PC-9 (cell line): Measurements from ENCODE around the gene SLC9B1. TPM values are rescaled to one million over a fixed set of nuclear protein-coding genes. Genes with fewer than 3 reads are reported as not detected.

ENCODE experiments used
- BruUV-seq: library from RNA; stranded (reverse); fragments of 400-500 nt; replicated peaks from 2 replicates; lab custom pipeline; 2021; lab: Mats Ljungman, UMichigan
- CTCF ChIA-PET: fragments of 300-600 bp; sonication (Branson Sonifier 250); formaldehyde crosslinking; loops from one replicate; lab custom pipeline; 2022; ENCODE audit warnings: antibody characterized with exemption; lab: Charles Lee
- POLR2A ChIA-PET: fragments of 300-600 bp; sonication (Branson Sonifier 250); formaldehyde crosslinking; loops from one replicate; lab custom pipeline; 2022; ENCODE audit warnings: antibody characterized with exemption; ENCODE audit not compliant: unreplicated experiment; lab: Charles Lee
- DNase-seq, 2 experiments: peaks; one replicate each; pipeline versions ENCODE4 v3.0.0 to v3.0.0-alpha.2; 2015 to 2022; ENCODE audit warnings: mixed read lengths in 1 of 2
- H2AFZ ChIP-seq: fragments of 200-600 bp; sonication (generic); 2 replicates; pipeline ENCODE4 v1.8.1; 2017; ENCODE audit warnings: antibody characterized with exemption
- H3F3A ChIP-seq: fragments of 200-600 bp; sonication (generic); 2 replicates; pipeline ENCODE4 v1.8.1; 2017; ENCODE audit warnings: antibody characterized with exemption, mild to moderate bottlenecking, low read depth; ENCODE audit not compliant: insufficient read depth
- H3K27ac ChIP-seq: fragments of 200-600 bp; sonication (generic); 2 replicates; pipeline ENCODE4 v1.6.1; 2016; ENCODE audit warnings: mixed run types
- H3K27me3 ChIP-seq: fragments of 200-600 bp; sonication (generic); 2 replicates; pipeline ENCODE4 v1.6.1; 2016; ENCODE audit warnings: low read depth, mixed run types; ENCODE audit not compliant: insufficient read depth
- H3K36me3 ChIP-seq: fragments of 200-600 bp; sonication (generic); 2 replicates; pipeline ENCODE4 v1.6.1; 2016; ENCODE audit warnings: low read depth, mixed run types
- H3K4me1 ChIP-seq: fragments of 200-600 bp; sonication (generic); replicated peaks from 2 replicates; pipeline ENCODE4 v1.6.1; 2016; ENCODE audit warnings: mixed run types; ENCODE audit not compliant: insufficient read depth
- H3K4me2 ChIP-seq: fragments of 200-600 bp; sonication (generic); 2 replicates; pipeline ENCODE4 v1.6.1; 2017; ENCODE audit warnings: mixed run types
- H3K4me3 ChIP-seq: fragments of 200-600 bp; sonication (generic); 2 replicates; pipeline ENCODE4 v1.6.1; 2016; ENCODE audit warnings: mixed run types
- H3K79me2 ChIP-seq: fragments of 200-600 bp; sonication (generic); 2 replicates; pipeline ENCODE4 v1.6.1; 2017; ENCODE audit warnings: low read depth, mixed run types
- H3K9me2 ChIP-seq: fragments of 200-600 bp; sonication (generic); 2 replicates; pipeline ENCODE4 v1.8.1; 2017; ENCODE audit warnings: mild to moderate bottlenecking; ENCODE audit not compliant: insufficient read depth
- H3K9me3 ChIP-seq: fragments of 200-600 bp; sonication (generic); 2 replicates; pipeline ENCODE4 v1.8.1; 2016; ENCODE audit warnings: low read depth; ENCODE audit not compliant: insufficient read depth
- H4K20me1 ChIP-seq: fragments of 200-600 bp; sonication (generic); 2 replicates; pipeline ENCODE4 v1.8.1; 2017; ENCODE audit not compliant: insufficient read depth
- EZH2 ChIP-seq: fragments of 200-600 bp; sonication (generic); IDR thresholded peaks from 2 replicates; pipeline ENCODE4 v1.8.0; 2017; ENCODE audit warnings: antibody characterized with exemption, low read depth
- intact Hi-C: fragments of 100-400 bp; cut with micrococcal nuclease; formaldehyde crosslinking; loops from one replicate; pipeline ENCODE4 v1.10.0; 2022; ENCODE audit not compliant: unreplicated experiment
- total RNA-seq: library from RNA; stranded (reverse); gene quantifications from 2 replicates; pipeline ENCODE4 v1.2.3, GENCODE V29; 2021
- TF ChIP-seq, protein P1 (sequence below): fragments of 200-600 bp; sonication (generic); conservative IDR thresholded peaks from 2 replicates; pipeline ENCODE4 v1.6.1; 2017; ENCODE audit warnings: mixed run types, antibody characterized with exemption, mild to moderate bottlenecking, moderate library complexity

SLC9B1 gene
- total RNA-seq, 1 experiment from 2014 or later, result not detected

DNA sequence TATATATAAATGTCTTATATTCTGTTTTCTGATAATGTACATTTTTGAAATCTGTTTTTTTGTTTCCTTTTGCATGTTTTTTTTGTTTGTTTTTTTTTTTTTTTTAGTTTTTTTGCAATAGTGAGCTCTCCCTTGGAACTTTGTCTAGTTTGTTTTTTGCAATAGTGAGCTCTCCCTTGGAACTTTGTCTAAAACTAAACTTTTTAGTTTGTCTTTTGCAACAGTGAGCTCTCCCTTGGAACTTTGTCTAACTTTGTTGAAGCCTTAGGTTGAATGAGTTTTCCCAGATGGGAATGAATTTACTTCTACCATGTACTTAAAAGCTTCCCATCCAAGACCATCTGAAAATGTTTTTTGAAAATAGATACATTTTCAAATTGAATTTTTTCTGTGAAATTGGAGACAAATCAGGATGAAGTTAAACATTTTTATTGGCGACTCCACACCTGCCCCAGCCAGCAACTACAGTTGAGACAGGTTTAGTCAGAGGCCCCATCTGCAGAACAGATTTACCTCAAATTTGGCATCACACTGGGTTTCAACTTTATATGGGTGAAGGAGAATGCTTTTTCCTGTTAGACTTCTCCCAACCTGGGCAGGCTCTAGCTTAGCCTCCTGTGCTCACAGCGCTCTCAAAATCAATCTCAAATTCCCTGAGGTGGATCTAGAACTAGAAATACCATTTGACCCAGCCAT lies 41.1 kb upstream of the SLC9B1 start:
- no peaks in the 10 kb centered on the region for H3F3A ChIP-seq
- no peak overlapping the region for H3K4me2 ChIP-seq
- H3K9me3 ChIP-seq, result no peaks in the 10 kb centered on the region
- no peak overlapping the region for H2AFZ ChIP-seq
- no peak overlapping the region for H3K27ac ChIP-seq
- H3K4me1 ChIP-seq, result no peaks in the 10 kb centered on the region
- no peaks in the 10 kb centered on the region for H3K36me3 ChIP-seq
- H4K20me1 ChIP-seq, result no peaks in the 10 kb centered on the region
- no peaks in the 10 kb centered on the region for H3K9me2 ChIP-seq
- DNase-seq, result no peak
- no peaks in the 10 kb centered on the region for H3K27me3 ChIP-seq
- no peaks in the 10 kb centered on the region for H3K79me2 ChIP-seq
- BruUV-seq, result no TSS peak
- POLR2A ChIA-PET, result no interaction called here
- TF ChIP-seq, protein P1, sequence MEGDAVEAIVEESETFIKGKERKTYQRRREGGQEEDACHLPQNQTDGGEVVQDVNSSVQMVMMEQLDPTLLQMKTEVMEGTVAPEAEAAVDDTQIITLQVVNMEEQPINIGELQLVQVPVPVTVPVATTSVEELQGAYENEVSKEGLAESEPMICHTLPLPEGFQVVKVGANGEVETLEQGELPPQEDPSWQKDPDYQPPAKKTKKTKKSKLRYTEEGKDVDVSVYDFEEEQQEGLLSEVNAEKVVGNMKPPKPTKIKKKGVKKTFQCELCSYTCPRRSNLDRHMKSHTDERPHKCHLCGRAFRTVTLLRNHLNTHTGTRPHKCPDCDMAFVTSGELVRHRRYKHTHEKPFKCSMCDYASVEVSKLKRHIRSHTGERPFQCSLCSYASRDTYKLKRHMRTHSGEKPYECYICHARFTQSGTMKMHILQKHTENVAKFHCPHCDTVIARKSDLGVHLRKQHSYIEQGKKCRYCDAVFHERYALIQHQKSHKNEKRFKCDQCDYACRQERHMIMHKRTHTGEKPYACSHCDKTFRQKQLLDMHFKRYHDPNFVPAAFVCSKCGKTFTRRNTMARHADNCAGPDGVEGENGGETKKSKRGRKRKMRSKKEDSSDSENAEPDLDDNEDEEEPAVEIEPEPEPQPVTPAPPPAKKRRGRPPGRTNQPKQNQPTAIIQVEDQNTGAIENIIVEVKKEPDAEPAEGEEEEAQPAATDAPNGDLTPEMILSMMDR, result no peak
- TF ChIP-seq EZH2, result no peak
- intact Hi-C loops, result no loop called here
- no peak overlapping the region for H3K4me3 ChIP-seq
- CTCF ChIA-PET, result interaction anchor here (0.6 kb wide), 1 partner anchor 633 kb away, joined by 5 read pairs; no protein-coding TSS in a partner anchor

DNA sequence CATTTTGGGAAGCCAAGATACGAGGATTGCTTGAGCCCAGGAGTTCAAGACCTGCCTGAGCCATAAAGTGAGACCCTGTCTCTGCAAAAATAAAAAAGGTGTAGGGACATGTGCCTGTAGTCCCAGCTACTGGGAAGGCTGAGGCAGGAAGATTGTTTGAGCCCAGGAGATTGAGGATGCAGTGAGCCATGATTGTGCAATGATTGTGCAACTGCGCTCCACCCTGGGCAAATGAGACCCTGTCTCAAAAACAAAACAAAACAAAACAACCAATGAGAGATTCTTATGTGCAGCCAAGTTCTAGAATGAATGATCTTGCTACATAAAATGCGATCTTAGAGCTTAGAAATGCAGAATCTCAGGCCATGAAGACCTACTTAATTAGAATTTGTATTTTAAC lies 34.5 kb upstream of the SLC9B1 start:
- Histone ChIP-seq H3K9me2 (no peaks in the 10 kb centered on the region), H3K4me1 (no peaks in the 10 kb centered on the region), H3K4me3 (no peak overlapping the region), H3F3A (no peaks in the 10 kb centered on the region), H3K79me2 (no peaks in the 10 kb centered on the region), H2AFZ (no peak overlapping the region), H4K20me1 (no peaks in the 10 kb centered on the region), H3K27ac (no peak overlapping the region), H3K4me2 (no peak overlapping the region), H3K36me3 (no peaks in the 10 kb centered on the region), H3K27me3 (no peaks in the 10 kb centered on the region), H3K9me3 (no peaks in the 10 kb centered on the region)
- DNase-seq, result no peak
- intact Hi-C loops, result no loop called here
- POLR2A ChIA-PET, result no interaction called here
- no peak for TF ChIP-seq EZH2
- TF ChIP-seq, protein P1, result no peak
- no TSS peak for BruUV-seq
- CTCF ChIA-PET, result no interaction called here

DNA sequence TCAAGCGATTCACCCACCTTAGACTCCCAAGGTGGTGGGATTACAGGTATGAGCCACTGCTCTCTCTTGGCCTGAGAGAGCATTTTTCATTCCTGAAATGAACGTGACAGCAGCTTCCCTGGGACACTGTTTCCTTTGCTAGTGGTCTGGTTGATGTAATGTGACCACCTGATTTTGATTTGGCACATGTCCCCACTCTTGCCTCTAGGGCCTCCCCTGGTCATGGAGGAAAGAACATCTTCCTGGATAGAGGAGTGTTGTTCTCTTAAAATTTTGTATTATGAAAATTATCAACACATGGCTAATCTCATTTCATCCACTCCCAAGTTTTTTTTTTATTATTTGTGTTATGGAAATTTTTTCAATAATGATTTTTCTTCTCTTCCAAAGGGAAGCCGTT lies 33.3 kb upstream of the SLC9B1 start:
- no peaks in the 10 kb centered on the region for H3K36me3 ChIP-seq
- no peak overlapping the region for H3K27ac ChIP-seq
- H4K20me1 ChIP-seq, result no peaks in the 10 kb centered on the region
- no peak overlapping the region for H3K4me3 ChIP-seq
- DNase-seq, result no peak
- TF ChIP-seq, protein P1, result no peak
- no peak for TF ChIP-seq EZH2
- H3F3A ChIP-seq, result no peaks in the 10 kb centered on the region
- H2AFZ ChIP-seq, result no peak overlapping the region
- no peaks in the 10 kb centered on the region for H3K9me2 ChIP-seq
- no TSS peak for BruUV-seq
- H3K4me1 ChIP-seq, result no peaks in the 10 kb centered on the region
- H3K27me3 ChIP-seq, result no peaks in the 10 kb centered on the region
- intact Hi-C loops, result no loop called here
- ChIA-PET CTCF (no interaction called here), POLR2A (no interaction called here)
- H3K9me3 ChIP-seq, result no peaks in the 10 kb centered on the region
- H3K79me2 ChIP-seq, result no peaks in the 10 kb centered on the region
- H3K4me2 ChIP-seq, result no peak overlapping the region
